HG03575 (cell line): ENCODE results near the gene COL7A1.

Source experiments
- ATAC-seq: cut with Tn5 transposase; IDR thresholded peaks from one replicate; pipeline ENCODE4 v1.9.1; 2021; ENCODE audit not compliant: unreplicated experiment, insufficient number of reproducible peaks, low FRiP score; ENCODE audit errors: extremely low read depth

COL7A1 gene

DNA sequence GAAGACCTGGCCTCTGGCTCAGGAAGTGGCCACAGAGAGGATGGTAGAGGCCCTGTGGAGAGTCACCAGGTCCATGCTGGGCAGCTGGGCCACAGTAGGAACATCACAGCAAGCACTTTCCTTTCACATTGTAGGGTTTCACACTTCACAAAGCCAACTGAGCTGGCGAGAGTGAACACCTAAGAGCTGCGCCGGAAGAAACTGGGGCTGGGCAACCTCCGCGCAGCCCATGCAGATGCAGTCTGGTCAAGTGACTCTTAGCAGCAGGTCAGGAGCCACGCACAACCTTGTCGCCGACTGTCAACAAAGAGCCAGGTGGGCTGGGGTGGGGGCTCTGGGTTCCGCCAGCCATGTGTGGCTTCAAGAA lies 75.9 kb downstream of the COL7A1 start:
- ATAC-seq: no peak

- no peak for ATAC-seq
Measured at GRCh38 chr3:48518638-48519276, 76.4 kb downstream of the COL7A1 start.

- ATAC-seq: no peak
Measured at GRCh38 chr3:48518069-48518468, 77.1 kb downstream of the COL7A1 start.

DNA sequence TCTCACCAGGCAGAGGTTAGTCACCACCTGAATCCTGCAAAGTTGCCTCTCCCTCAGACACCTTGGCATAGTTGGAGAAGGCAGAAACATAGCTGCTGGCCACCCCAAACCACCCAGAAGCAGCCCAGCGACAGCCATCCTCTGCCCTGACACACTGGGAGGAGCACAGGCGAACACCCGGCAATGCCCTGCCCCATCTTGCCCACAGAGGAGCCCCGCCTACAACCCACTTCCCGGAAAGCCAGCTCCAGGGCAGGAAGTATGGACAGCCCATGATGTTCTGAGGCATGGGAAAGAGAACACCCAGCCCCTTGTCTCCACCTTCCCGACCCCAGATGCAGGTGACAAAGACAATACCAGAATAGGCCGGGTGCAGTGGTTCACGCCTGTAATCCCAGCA lies 78.6 kb downstream of the COL7A1 start:
- ATAC-seq: no peak

- no peak for ATAC-seq
Measured at GRCh38 chr3:48514431-48515227, 80.5 kb downstream of the COL7A1 start.
